Vagina (tissue), 2 donors: Measurements from ENCODE around the gene ZNF783. TPM values are rescaled to one million over a fixed set of nuclear protein-coding genes. Genes with fewer than 3 reads are reported as not detected.

Experiments used
- DNase-seq, 2 donors: peaks; one replicate each; pipeline ENCODE4 v3.0.0-alpha.2; 2017; ENCODE audit errors: extremely low spot score in 2 of 2
- H3K27ac ChIP-seq: fragments of 200-600 bp; sonication (generic); one replicate; pipeline ENCODE4 v1.5.1; 2019
- H3K27me3 ChIP-seq: fragments of 200-600 bp; sonication (generic); one replicate; pipeline ENCODE4 v1.5.1; 2019
- H3K36me3 ChIP-seq, 2 donors: fragments of 200-600 bp; sonication (generic); one replicate each; pipeline ENCODE4 v1.5.1; 2017 to 2019
- H3K4me1 ChIP-seq: fragments of 200-600 bp; sonication (generic); one replicate; pipeline ENCODE4 v1.5.1; 2019
- H3K4me3 ChIP-seq, 2 donors: fragments of 200-600 bp; sonication (generic); 1 replicate in 1 of 2; 2 replicates in 1 of 2; pipeline ENCODE4 v1.5.1; 2016 to 2019
- H3K9me3 ChIP-seq: fragments of 200-600 bp; sonication (generic); one replicate; pipeline ENCODE4 v1.5.1; 2019
- POLR2A ChIP-seq, 2 donors: fragments of 450-650 bp; IDR thresholded peaks; one replicate each; pipeline ENCODE4 v1.6.1; 2017; ENCODE audit warnings: antibody characterized with exemption in 2 of 2, mild to moderate bottlenecking in 2 of 2, moderate library complexity in 2 of 2
- POLR2AphosphoS5 ChIP-seq, 2 donors: sonication (generic); formaldehyde crosslinking; IDR thresholded peaks; one replicate each; pipeline ENCODE4 v1.9.0; 2017; ENCODE audit warnings: antibody characterized with exemption in 2 of 2, mild to moderate bottlenecking in 2 of 2, low read depth in 1 of 2; ENCODE audit not compliant: insufficient read depth in 1 of 2
- intact Hi-C: fragments of 100-400 bp; cut with DNase I; formaldehyde crosslinking; loops from one replicate; pipeline ENCODE4 v1.15.1; 2023
- total RNA-seq: library from RNA; depleted of rRNA; stranded (reverse); fragments of >200 nt; gene quantifications from one replicate; pipeline ENCODE4 v1.2.3, GENCODE V29; 2016
- TF ChIP-seq, protein P1 (sequence below), 3 experiments: fragments of 450-650 bp in 2 of 3; fragments of 200-600 bp in 1 of 3; sonication (generic) in 1 of 3; IDR thresholded peaks; one replicate each; pipeline ENCODE4 v1.5.1; 2017 to 2019; ENCODE audit warnings: antibody characterized with exemption in 3 of 3, mild to moderate bottlenecking in 2 of 3, moderate library complexity in 2 of 3

Gene ZNF783
- total RNA-seq, 1 donor from 2014 or later: 13.8 TPM

GRCh38 chr7:149218469-149219420, 43.3 kb upstream of the ZNF783 start:
- Histone ChIP-seq H3K9me3 (no peaks in the 10 kb centered on the region), H3K36me3 (peaks cover 0 to 72% of the 10 kb centered on the region in 2 donors), H3K27ac (no peak overlapping the region), H3K27me3 (no peaks in the 10 kb centered on the region), H3K4me3 (no peak overlapping the region), H3K4me1 (no peaks in the 10 kb centered on the region)
- TF ChIP-seq POLR2A (IDR thresholded peaks at IDR 0.05) (no peak), POLR2AphosphoS5 (IDR thresholded peaks at IDR 0.05; ENCODE audit: insufficient read depth in 1 of 2, low read depth in 1 of 2) (no peak)
- TF ChIP-seq, protein P1, sequence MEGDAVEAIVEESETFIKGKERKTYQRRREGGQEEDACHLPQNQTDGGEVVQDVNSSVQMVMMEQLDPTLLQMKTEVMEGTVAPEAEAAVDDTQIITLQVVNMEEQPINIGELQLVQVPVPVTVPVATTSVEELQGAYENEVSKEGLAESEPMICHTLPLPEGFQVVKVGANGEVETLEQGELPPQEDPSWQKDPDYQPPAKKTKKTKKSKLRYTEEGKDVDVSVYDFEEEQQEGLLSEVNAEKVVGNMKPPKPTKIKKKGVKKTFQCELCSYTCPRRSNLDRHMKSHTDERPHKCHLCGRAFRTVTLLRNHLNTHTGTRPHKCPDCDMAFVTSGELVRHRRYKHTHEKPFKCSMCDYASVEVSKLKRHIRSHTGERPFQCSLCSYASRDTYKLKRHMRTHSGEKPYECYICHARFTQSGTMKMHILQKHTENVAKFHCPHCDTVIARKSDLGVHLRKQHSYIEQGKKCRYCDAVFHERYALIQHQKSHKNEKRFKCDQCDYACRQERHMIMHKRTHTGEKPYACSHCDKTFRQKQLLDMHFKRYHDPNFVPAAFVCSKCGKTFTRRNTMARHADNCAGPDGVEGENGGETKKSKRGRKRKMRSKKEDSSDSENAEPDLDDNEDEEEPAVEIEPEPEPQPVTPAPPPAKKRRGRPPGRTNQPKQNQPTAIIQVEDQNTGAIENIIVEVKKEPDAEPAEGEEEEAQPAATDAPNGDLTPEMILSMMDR (IDR thresholded peaks at IDR 0.05): no peak
- no peak for DNase-seq
- intact Hi-C loops: no loop called here

GRCh38 chr7:149220534-149220933, 41.5 kb upstream of the ZNF783 start:
- no peak for TF ChIP-seq POLR2A (IDR thresholded peaks at IDR 0.05)
- TF ChIP-seq, protein P1 (IDR thresholded peaks at IDR 0.05): no peak
- TF ChIP-seq POLR2AphosphoS5 (IDR thresholded peaks at IDR 0.05; ENCODE audit: insufficient read depth in 1 of 2, low read depth in 1 of 2): no peak
- no peaks in the 10 kb centered on the region for H3K9me3 ChIP-seq
- no peak overlapping the region for H3K4me3 ChIP-seq
- DNase-seq: no peak
- no peaks in the 10 kb centered on the region for H3K4me1 ChIP-seq
- intact Hi-C loops: no loop called here
- H3K36me3 ChIP-seq: peaks cover 0 to 69% of the 10 kb centered on the region in 2 donors
- H3K27ac ChIP-seq: no peak overlapping the region
- H3K27me3 ChIP-seq: no peaks in the 10 kb centered on the region

DNA sequence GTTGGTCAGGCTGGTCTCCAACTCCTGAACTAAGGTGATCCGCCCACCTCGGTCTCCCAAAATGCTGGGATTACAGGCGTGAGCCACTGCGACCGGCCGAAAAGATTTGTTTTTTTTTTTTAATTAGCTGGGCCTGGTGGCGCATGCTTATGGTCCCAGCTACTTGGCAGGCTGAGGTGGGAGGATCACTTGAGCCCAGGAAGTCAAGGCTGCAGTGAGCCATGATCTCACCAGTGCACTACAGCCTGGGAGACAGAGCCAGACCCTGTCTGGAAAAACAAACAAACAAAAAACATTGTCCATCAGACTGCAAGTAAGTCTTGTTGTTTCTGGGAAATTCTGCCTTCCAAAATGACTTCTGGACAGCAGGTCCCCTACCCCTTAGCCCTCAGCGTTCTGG, 38.8 kb upstream of the ZNF783 start:
- intact Hi-C loops: no loop called here
- H3K36me3 ChIP-seq: peaks cover 0 to 53% of the 10 kb centered on the region in 2 donors
- H3K4me3 ChIP-seq: no peak overlapping the region
- no peak overlapping the region for H3K27ac ChIP-seq
- no peaks in the 10 kb centered on the region for H3K27me3 ChIP-seq
- no peaks in the 10 kb centered on the region for H3K9me3 ChIP-seq
- H3K4me1 ChIP-seq: no peaks in the 10 kb centered on the region
- DNase-seq: no peak
- TF ChIP-seq POLR2A (IDR thresholded peaks at IDR 0.05) (no peak), POLR2AphosphoS5 (IDR thresholded peaks at IDR 0.05; ENCODE audit: insufficient read depth in 1 of 2, low read depth in 1 of 2) (no peak)
- TF ChIP-seq, protein P1 (IDR thresholded peaks at IDR 0.05): no peak

DNA sequence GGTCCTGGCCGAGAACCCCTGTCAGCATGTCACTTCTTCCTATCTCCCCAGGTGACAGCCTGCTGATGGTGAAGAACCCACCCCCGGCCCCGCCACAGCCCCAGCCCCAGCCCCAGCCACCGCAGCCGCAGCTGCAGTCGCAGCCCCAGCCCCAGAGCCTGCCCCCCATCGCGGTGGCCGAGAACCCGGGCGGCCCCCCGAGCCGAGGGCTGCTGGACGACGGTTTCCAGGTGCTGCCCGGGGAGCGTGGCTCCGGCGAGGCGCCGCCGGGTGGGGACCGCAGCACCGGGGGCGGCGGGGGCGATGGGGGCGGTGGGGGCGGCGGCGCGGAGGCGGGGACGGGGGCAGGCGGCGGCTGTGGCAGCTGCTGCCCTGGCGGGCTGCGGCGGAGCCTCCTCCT, 38.2 kb upstream of the ZNF783 start:
- H3K27ac ChIP-seq: no peak overlapping the region
- TF ChIP-seq POLR2A (IDR thresholded peaks at IDR 0.05): no peak
- TF ChIP-seq, protein P1 (IDR thresholded peaks at IDR 0.05): no peak
- no peak for TF ChIP-seq POLR2AphosphoS5 (IDR thresholded peaks at IDR 0.05; ENCODE audit: insufficient read depth in 1 of 2, low read depth in 1 of 2)
- H3K4me1 ChIP-seq: no peaks in the 10 kb centered on the region
- H3K36me3 ChIP-seq: peaks cover 0 to 53% of the 10 kb centered on the region in 2 donors
- H3K27me3 ChIP-seq: no peaks in the 10 kb centered on the region
- intact Hi-C loops: no loop called here
- no peaks in the 10 kb centered on the region for H3K9me3 ChIP-seq
- no peak for DNase-seq
- H3K4me3 ChIP-seq: no peak overlapping the region

DNA sequence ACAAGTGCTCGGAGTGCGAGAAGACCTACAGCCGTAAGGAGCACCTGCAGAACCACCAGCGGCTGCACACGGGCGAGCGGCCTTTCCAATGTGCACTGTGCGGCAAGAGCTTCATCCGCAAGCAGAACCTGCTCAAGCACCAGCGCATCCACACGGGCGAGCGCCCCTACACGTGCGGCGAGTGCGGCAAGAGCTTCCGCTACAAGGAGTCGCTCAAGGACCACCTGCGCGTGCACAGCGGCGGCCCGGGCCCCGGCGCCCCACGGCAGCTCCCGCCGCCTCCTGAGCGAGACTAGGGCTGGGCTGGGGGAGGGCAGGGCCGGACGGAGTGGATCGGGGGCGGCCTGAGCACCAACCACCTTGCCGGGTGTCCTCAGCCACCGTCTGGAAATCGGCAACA, 37.6 kb upstream of the ZNF783 start:
- no peak for TF ChIP-seq POLR2AphosphoS5 (IDR thresholded peaks at IDR 0.05; ENCODE audit: insufficient read depth in 1 of 2, low read depth in 1 of 2)
- TF ChIP-seq POLR2A (IDR thresholded peaks at IDR 0.05): no peak
- TF ChIP-seq, protein P1 (IDR thresholded peaks at IDR 0.05): no peak
- intact Hi-C loops: no loop called here
- Histone ChIP-seq H3K27ac (no peak overlapping the region), H3K36me3 (peaks cover 0 to 49% of the 10 kb centered on the region in 2 donors), H3K27me3 (no peaks in the 10 kb centered on the region), H3K4me1 (no peaks in the 10 kb centered on the region), H3K9me3 (no peaks in the 10 kb centered on the region), H3K4me3 (no peak overlapping the region)
- no peak for DNase-seq
